ENCODE measurements around the gene FBN2.

- TF ChIP-seq, protein P1, sequence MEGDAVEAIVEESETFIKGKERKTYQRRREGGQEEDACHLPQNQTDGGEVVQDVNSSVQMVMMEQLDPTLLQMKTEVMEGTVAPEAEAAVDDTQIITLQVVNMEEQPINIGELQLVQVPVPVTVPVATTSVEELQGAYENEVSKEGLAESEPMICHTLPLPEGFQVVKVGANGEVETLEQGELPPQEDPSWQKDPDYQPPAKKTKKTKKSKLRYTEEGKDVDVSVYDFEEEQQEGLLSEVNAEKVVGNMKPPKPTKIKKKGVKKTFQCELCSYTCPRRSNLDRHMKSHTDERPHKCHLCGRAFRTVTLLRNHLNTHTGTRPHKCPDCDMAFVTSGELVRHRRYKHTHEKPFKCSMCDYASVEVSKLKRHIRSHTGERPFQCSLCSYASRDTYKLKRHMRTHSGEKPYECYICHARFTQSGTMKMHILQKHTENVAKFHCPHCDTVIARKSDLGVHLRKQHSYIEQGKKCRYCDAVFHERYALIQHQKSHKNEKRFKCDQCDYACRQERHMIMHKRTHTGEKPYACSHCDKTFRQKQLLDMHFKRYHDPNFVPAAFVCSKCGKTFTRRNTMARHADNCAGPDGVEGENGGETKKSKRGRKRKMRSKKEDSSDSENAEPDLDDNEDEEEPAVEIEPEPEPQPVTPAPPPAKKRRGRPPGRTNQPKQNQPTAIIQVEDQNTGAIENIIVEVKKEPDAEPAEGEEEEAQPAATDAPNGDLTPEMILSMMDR (IDR thresholded peaks at IDR 0.05): no peak
- TF ChIP-seq POLR2A (IDR thresholded peaks at IDR 0.05): no peak
These were observed 3.3 kb downstream of the FBN2 start for GRCh38 chr5:128534726-128535125.
